Measurements from ENCODE around the gene MANEA. TPM values are rescaled to one million over a fixed set of nuclear protein-coding genes. Genes with fewer than 3 reads are reported as not detected.

Gene MANEA
- total and polyA plus RNA-seq, 4 experiments from 2014 or later: 4.5 to 13.0 (median 9.1) TPM

DNA sequence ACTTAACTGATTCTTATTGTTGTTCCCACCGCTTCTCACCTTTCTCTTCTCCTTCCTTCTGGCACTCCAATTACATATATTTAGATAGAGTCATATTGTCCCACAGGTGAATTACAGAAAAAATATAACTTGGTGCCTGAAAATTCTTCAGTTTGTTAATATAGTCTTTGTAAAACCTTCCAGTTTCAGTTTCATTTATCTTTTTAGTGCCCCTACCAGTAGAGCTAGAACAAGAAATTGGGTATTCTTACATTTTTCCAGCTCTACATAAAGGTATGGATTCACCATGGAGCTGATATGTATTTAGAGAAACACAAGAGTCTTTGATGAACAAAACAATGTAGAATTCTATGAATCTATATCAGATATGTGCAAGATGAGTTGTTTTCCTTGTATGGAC lies 10.7 kb downstream of the MANEA start:
- Mint-ChIP-seq H3K4me3 (peak overlapping the region in 6 of 8 donors; percentile 1 to 52 (median 14)), H3K36me3 (peaks cover 31 to 47% of the 10 kb centered on the region in 2 donors), H3K9me3 (peaks cover 0 to 17% (median 12%) of the 10 kb centered on the region in 8 donors), H3K4me1 (peaks cover 21 to 38% (median 28%) of the 10 kb centered on the region in 4 donors), H3K27ac (peak overlapping the region in 1 of 7 donors; percentile 79), H3K27me3 (no peaks in the 10 kb centered on the region)
- CTCF ChIA-PET (ENCODE audit: partially characterized antibody): no interaction called here
- no peaks in the 10 kb centered on the region for H3K36me3 ChIP-seq (ENCODE audit: insufficient read depth, low read length)
- no peaks in the 10 kb centered on the region for H3K9me3 ChIP-seq (ENCODE audit: control insufficient read depth in 1 of 2, low read length in 2 of 2)
- intact Hi-C loops (cut with micrococcal nuclease): no loop called here
- no peaks in the 10 kb centered on the region for H3K27me3 ChIP-seq (ENCODE audit: insufficient read depth, low read length)
- no peak overlapping the region for H3K4me3 ChIP-seq (ENCODE audit: low read length in 2 of 2)
- POLR2A ChIA-PET (ENCODE audit: partially characterized antibody): interaction anchor here (1.0 kb wide), 1 partner anchor 11 kb away, joined by 3 read pairs; the partner anchor contains the start of gene MANEA
- no peak for DNase-seq
- peaks cover 17% of the 10 kb centered on the region for H3K4me1 ChIP-seq (ENCODE audit: insufficient read depth, low read length)
- H3K27ac ChIP-seq (ENCODE audit: low read depth, low read length): no peak overlapping the region

DNA sequence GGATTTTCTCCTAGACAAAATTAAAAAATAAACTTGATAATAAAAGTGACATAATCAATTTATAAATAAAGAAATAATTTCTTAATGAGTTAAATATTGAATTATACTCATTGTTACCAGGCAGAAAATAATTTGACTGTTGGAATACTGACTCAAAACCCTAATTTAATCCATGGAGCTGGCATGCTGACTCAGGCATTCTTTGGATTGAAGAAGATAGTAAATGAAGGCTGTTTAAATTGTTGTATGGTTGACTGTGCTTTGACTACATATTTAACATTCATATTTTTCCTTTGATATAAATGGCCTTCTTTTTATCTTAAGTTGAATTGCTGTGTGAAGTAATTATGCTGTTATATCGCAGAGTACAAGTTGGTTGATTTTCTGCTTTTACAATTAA lies 11.7 kb downstream of the MANEA start:
- peaks cover 0 to 12% (median 7%) of the 10 kb centered on the region in 8 donors for H3K9me3 Mint-ChIP-seq
- no peaks in the 10 kb centered on the region for H3K27me3 ChIP-seq (ENCODE audit: insufficient read depth, low read length)
- no peak for DNase-seq
- peaks cover 24 to 48% (median 33%) of the 10 kb centered on the region in 4 donors for H3K4me1 Mint-ChIP-seq
- H3K9me3 ChIP-seq (ENCODE audit: control insufficient read depth in 1 of 2, low read length in 2 of 2): no peaks in the 10 kb centered on the region
- no peaks in the 10 kb centered on the region for H3K27me3 Mint-ChIP-seq
- intact Hi-C loops (cut with micrococcal nuclease): no loop called here
- no peaks in the 10 kb centered on the region for H3K36me3 ChIP-seq (ENCODE audit: insufficient read depth, low read length)
- no peak overlapping the region for H3K4me3 Mint-ChIP-seq
- no peak overlapping the region for H3K27ac ChIP-seq (ENCODE audit: low read depth, low read length)
- H3K4me3 ChIP-seq (ENCODE audit: low read length in 2 of 2): no peak overlapping the region
- CTCF ChIA-PET (ENCODE audit: partially characterized antibody): no interaction called here
- peaks cover 17% of the 10 kb centered on the region for H3K4me1 ChIP-seq (ENCODE audit: insufficient read depth, low read length)
- POLR2A ChIA-PET (ENCODE audit: partially characterized antibody): interaction anchor here (0.6 kb wide), 1 partner anchor 12 kb away, joined by 3 read pairs; no protein-coding TSS in a partner anchor
- peaks cover 31 to 48% of the 10 kb centered on the region in 2 donors for H3K36me3 Mint-ChIP-seq
- H3K27ac Mint-ChIP-seq: no peak overlapping the region

DNA sequence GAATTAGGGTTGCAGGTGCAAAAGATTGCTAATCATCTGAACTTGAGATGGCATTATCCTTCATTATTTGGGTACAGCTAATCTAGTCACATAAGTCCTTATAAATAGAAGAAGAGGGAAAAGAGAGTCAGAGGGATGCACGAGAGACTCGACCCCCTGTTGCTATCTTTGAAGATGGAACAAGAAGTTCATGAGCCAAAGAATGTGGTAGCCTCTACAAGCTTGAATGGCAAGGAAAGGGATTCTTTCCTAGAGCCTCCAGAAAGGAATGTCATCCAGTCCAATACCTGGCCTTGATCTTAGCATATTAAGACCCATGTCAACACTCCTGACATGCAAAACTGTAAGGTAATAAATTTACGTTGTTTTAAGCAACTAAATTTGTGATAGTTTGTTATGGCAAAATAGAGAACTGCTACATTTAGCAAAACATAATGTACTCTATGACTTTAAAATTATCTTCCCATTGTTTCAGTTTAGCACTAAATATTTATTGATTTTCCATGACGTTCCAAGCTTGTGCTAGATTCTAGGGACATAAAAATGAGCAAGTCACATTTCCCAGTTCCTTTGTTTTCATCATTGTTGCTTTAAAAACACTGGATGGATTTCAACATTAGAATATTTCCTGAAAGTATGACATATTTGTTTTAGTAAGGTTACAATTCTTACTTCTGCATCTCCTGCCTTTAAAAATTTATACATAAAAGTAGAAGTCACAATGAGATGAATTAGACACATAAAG lies 12.7 kb downstream of the MANEA start:
- Histone ChIP-seq H3K27ac (ENCODE audit: low read depth, low read length) (no peak overlapping the region), H3K36me3 (ENCODE audit: insufficient read depth, low read length) (no peaks in the 10 kb centered on the region), H3K4me3 (ENCODE audit: low read length in 2 of 2) (no peak overlapping the region), H3K27me3 (ENCODE audit: insufficient read depth, low read length) (no peaks in the 10 kb centered on the region), H3K4me1 (ENCODE audit: insufficient read depth, low read length) (peaks cover 17% of the 10 kb centered on the region), H3K9me3 (ENCODE audit: control insufficient read depth in 1 of 2, low read length in 2 of 2) (no peaks in the 10 kb centered on the region)
- Mint-ChIP-seq H3K27ac (no peak overlapping the region), H3K36me3 (peaks cover 23 to 41% of the 10 kb centered on the region in 2 donors), H3K9me3 (peaks cover 0 to 4% (median 0%) of the 10 kb centered on the region in 8 donors), H3K27me3 (no peaks in the 10 kb centered on the region), H3K4me1 (peaks cover 27 to 50% (median 33%) of the 10 kb centered on the region in 4 donors), H3K4me3 (no peak overlapping the region)
- intact Hi-C loops (cut with micrococcal nuclease): no loop called here
- ChIA-PET CTCF (ENCODE audit: partially characterized antibody) (no interaction called here), POLR2A (ENCODE audit: partially characterized antibody) (interaction anchor here (0.6 kb wide), 1 partner anchor 13 kb away, joined by 3 read pairs; no protein-coding TSS in a partner anchor)
- no peak for DNase-seq

DNA sequence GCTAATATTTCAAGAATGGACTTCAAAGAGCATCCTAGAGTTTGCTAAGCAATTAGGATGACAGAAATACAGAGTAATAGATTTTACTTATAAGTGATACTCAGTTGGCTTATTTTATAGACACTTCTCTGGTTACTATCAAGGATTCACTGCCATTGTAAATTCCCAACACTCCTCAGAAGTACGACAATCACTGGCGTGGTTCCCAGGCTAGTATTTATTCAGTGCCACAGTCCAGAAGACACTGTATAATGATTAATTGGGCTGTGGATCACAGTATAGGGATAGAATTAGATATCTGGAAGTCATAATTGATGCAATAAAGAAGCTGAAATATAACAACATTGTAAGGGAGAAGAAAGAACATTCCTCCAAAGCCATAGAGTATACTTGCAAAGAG lies 15.7 kb downstream of the MANEA start:
- intact Hi-C loops (cut with micrococcal nuclease): no loop called here
- Histone ChIP-seq H3K4me1 (ENCODE audit: insufficient read depth, low read length) (peaks cover 8% of the 10 kb centered on the region), H3K27ac (ENCODE audit: low read depth, low read length) (no peak overlapping the region), H3K36me3 (ENCODE audit: insufficient read depth, low read length) (no peaks in the 10 kb centered on the region), H3K4me3 (ENCODE audit: low read length in 2 of 2) (no peak overlapping the region), H3K9me3 (ENCODE audit: control insufficient read depth in 1 of 2, low read length in 2 of 2) (no peaks in the 10 kb centered on the region), H3K27me3 (ENCODE audit: insufficient read depth, low read length) (no peaks in the 10 kb centered on the region)
- ChIA-PET CTCF (ENCODE audit: partially characterized antibody) (no interaction called here), POLR2A (ENCODE audit: partially characterized antibody) (no interaction called here)
- Mint-ChIP-seq H3K27ac (no peak overlapping the region), H3K27me3 (no peaks in the 10 kb centered on the region), H3K36me3 (peaks cover 15 to 45% of the 10 kb centered on the region in 2 donors), H3K9me3 (peaks cover 0 to 4% (median 0%) of the 10 kb centered on the region in 8 donors), H3K4me1 (peaks cover 19 to 36% (median 25%) of the 10 kb centered on the region in 4 donors), H3K4me3 (no peak overlapping the region)
- no peak for DNase-seq

GRCh38 chr6:95596021-95596420 lies 18.7 kb downstream of the MANEA start:
- Histone ChIP-seq H3K9me3 (ENCODE audit: control insufficient read depth in 1 of 2, low read length in 2 of 2) (no peaks in the 10 kb centered on the region), H3K4me1 (ENCODE audit: insufficient read depth, low read length) (peaks cover 3% of the 10 kb centered on the region), H3K4me3 (ENCODE audit: low read length in 2 of 2) (no peak overlapping the region), H3K27me3 (ENCODE audit: insufficient read depth, low read length) (no peaks in the 10 kb centered on the region), H3K27ac (ENCODE audit: low read depth, low read length) (no peak overlapping the region), H3K36me3 (ENCODE audit: insufficient read depth, low read length) (no peaks in the 10 kb centered on the region)
- Mint-ChIP-seq H3K27me3 (no peaks in the 10 kb centered on the region), H3K9me3 (peaks cover 0 to 4% (median 0%) of the 10 kb centered on the region in 8 donors), H3K4me1 (peaks cover 10 to 26% (median 18%) of the 10 kb centered on the region in 4 donors), H3K36me3 (peaks cover 20 to 44% of the 10 kb centered on the region in 2 donors), H3K27ac (peak overlapping the region in 1 of 7 donors; percentile 20), H3K4me3 (no peak overlapping the region)
- DNase-seq: no peak
- CTCF ChIA-PET (ENCODE audit: partially characterized antibody): no interaction called here
- intact Hi-C loops (cut with micrococcal nuclease): no loop called here
- POLR2A ChIA-PET (ENCODE audit: partially characterized antibody): no interaction called here

DNA sequence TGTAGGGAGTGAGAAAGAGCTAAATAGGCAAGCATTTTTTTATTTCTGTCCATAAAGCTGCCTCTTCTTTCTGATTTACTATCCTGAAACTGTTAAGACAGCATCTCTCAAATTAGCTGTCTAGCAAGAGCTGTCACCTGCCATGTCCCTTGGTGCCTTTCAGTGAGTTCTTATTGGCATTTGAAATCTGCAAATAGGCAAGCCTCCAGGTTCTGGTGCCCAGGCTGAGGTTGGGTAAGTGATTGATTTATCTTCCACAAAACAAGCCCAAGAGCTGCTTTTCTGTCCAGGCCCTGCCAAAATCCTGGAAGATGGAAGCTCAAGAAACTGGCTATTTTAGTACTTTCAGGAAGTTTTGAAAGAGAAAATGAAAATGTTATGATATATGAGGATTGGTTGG lies 22.4 kb downstream of the MANEA start:
- Mint-ChIP-seq H3K4me1 (peaks cover 0 to 4% (median 2%) of the 10 kb centered on the region in 4 donors), H3K9me3 (peaks cover 0 to 1% (median 0%) of the 10 kb centered on the region in 8 donors), H3K36me3 (peaks cover 23 to 37% of the 10 kb centered on the region in 2 donors), H3K4me3 (no peak overlapping the region), H3K27ac (no peak overlapping the region), H3K27me3 (no peaks in the 10 kb centered on the region)
- Histone ChIP-seq H3K36me3 (ENCODE audit: insufficient read depth, low read length) (no peaks in the 10 kb centered on the region), H3K4me3 (ENCODE audit: low read length in 2 of 2) (no peak overlapping the region), H3K27me3 (ENCODE audit: insufficient read depth, low read length) (no peaks in the 10 kb centered on the region), H3K9me3 (ENCODE audit: control insufficient read depth in 1 of 2, low read length in 2 of 2) (no peaks in the 10 kb centered on the region), H3K4me1 (ENCODE audit: insufficient read depth, low read length) (no peaks in the 10 kb centered on the region), H3K27ac (ENCODE audit: low read depth, low read length) (no peak overlapping the region)
- intact Hi-C loops (cut with micrococcal nuclease): no loop called here
- DNase-seq: no peak
- CTCF ChIA-PET (ENCODE audit: partially characterized antibody): no interaction called here
- POLR2A ChIA-PET (ENCODE audit: partially characterized antibody): no interaction called here

GRCh38 chr6:95601133-95601532 lies 23.8 kb downstream of the MANEA start:
- Histone ChIP-seq H3K27ac (ENCODE audit: low read depth, low read length) (no peak overlapping the region), H3K4me1 (ENCODE audit: insufficient read depth, low read length) (no peaks in the 10 kb centered on the region), H3K9me3 (ENCODE audit: control insufficient read depth in 1 of 2, low read length in 2 of 2) (no peaks in the 10 kb centered on the region), H3K27me3 (ENCODE audit: insufficient read depth, low read length) (no peaks in the 10 kb centered on the region), H3K36me3 (ENCODE audit: insufficient read depth, low read length) (peaks cover 3% of the 10 kb centered on the region), H3K4me3 (ENCODE audit: low read length in 2 of 2) (no peak overlapping the region)
- Mint-ChIP-seq H3K4me1 (peaks cover 0 to 4% (median 0%) of the 10 kb centered on the region in 4 donors), H3K27me3 (no peaks in the 10 kb centered on the region), H3K27ac (no peak overlapping the region), H3K9me3 (peaks cover 0 to 1% (median 0%) of the 10 kb centered on the region in 8 donors), H3K36me3 (peaks cover 30 to 35% of the 10 kb centered on the region in 2 donors), H3K4me3 (no peak overlapping the region)
- ChIA-PET POLR2A (ENCODE audit: partially characterized antibody) (no interaction called here), CTCF (ENCODE audit: partially characterized antibody) (no interaction called here)
- intact Hi-C loops (cut with micrococcal nuclease): no loop called here
- DNase-seq: no peak
